PC-3 (cell line): ENCODE results near the gene CERS1.

Experiments
- EZH2 ChIP-seq: fragments of 300-600 bp; sonication (generic); IDR thresholded peaks from one replicate; pipeline ENCODE4 v1.6.1; 2017; ENCODE audit warnings: antibody characterized with exemption, mild to moderate bottlenecking, low read length; ENCODE audit not compliant: unreplicated experiment
- EZH2phosphoT487 ChIP-seq: fragments of 300-600 bp; sonication (generic); IDR thresholded peaks from 2 replicates; pipeline ENCODE4 v1.6.1; 2018; ENCODE audit warnings: mild to moderate bottlenecking, antibody characterized with exemption, low read length, borderline replicate concordance
- TF ChIP-seq, protein P1 (sequence below): fragments of 300-600 bp; sonication (generic); conservative IDR thresholded peaks from 2 replicates; pipeline ENCODE4 v1.5.1; 2017; ENCODE audit warnings: antibody characterized with exemption, low read depth, mild to moderate bottlenecking, low read length

DNA sequence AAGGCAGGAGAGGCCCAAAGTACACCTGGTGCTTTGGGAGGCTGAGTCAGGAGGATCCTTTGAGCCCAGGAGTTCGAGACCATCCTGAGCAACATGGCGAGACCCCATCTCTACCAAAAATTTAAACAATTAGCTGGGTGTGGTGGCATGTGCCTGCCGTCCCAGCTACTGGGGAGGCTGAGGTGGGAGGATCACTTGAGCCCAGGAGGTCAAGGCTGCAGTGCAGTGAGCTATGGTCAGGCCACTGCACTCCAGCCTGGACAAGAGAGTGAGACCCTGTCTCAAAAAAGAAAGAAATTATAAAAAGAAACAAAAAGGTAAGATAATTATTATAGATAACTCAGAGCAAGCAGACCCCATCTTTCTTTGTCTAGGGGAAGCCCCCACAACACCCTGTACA is 43.2 kb upstream of the CERS1 start:
- TF ChIP-seq, protein P1, sequence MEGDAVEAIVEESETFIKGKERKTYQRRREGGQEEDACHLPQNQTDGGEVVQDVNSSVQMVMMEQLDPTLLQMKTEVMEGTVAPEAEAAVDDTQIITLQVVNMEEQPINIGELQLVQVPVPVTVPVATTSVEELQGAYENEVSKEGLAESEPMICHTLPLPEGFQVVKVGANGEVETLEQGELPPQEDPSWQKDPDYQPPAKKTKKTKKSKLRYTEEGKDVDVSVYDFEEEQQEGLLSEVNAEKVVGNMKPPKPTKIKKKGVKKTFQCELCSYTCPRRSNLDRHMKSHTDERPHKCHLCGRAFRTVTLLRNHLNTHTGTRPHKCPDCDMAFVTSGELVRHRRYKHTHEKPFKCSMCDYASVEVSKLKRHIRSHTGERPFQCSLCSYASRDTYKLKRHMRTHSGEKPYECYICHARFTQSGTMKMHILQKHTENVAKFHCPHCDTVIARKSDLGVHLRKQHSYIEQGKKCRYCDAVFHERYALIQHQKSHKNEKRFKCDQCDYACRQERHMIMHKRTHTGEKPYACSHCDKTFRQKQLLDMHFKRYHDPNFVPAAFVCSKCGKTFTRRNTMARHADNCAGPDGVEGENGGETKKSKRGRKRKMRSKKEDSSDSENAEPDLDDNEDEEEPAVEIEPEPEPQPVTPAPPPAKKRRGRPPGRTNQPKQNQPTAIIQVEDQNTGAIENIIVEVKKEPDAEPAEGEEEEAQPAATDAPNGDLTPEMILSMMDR: no peak
- TF ChIP-seq EZH2phosphoT487 (no peak), EZH2 (no peak)
